Stimulated activated CD4-positive, alpha-beta T cell treated with anti-CD3 and anti-CD28 coated beads, Interleukin-4, amount 100 ng/mL, for 1 hour (primary cell): Measurements from ENCODE around the gene CLTCL1.
"Not testable (repeated sequence)": the region's sequence is repeated elsewhere in the genome, so short reads cannot be mapped to it uniquely, and the experiment has no call there.

Source experiments
- DNase-seq: peaks from one replicate; pipeline ENCODE4 v3.0.0-alpha.2; 2020

CLTCL1 gene

GRCh38 chr22:19215360-19215759, 76.2 kb downstream of the CLTCL1 start:
- DNase-seq: no peak

- DNase-seq: no peak
These were observed 77.4 kb downstream of the CLTCL1 start for GRCh38 chr22:19214078-19214473.

- DNase-seq: no peak
These were observed 78.0 kb downstream of the CLTCL1 start for GRCh38 chr22:19213442-19214077.

GRCh38 chr22:19213001-19213400, 78.5 kb downstream of the CLTCL1 start:
- DNase-seq: no peak

GRCh38 chr22:19212302-19212870, 79.1 kb downstream of the CLTCL1 start:
- DNase-seq: no peak

GRCh38 chr22:19210188-19210587, 81.3 kb downstream of the CLTCL1 start:
- no peak for DNase-seq

GRCh38 chr22:19208287-19208847, 83.2 kb downstream of the CLTCL1 start:
- DNase-seq: no peak

- no peak for DNase-seq
These were observed 83.6 kb downstream of the CLTCL1 start for GRCh38 chr22:19207884-19208283.

GRCh38 chr22:19207401-19207808, 84.1 kb downstream of the CLTCL1 start:
- DNase-seq: no peak

- DNase-seq: no peak
These were observed 85.2 kb downstream of the CLTCL1 start for GRCh38 chr22:19206287-19206686.

- no peak for DNase-seq
These were observed 86.9 kb downstream of the CLTCL1 start for GRCh38 chr22:19204640-19205039.

- DNase-seq: no peak
These were observed 87.7 kb downstream of the CLTCL1 start for GRCh38 chr22:19203834-19204233.

GRCh38 chr22:19202799-19203186, 88.7 kb downstream of the CLTCL1 start:
- not testable (repeated sequence) for DNase-seq

GRCh38 chr22:19201869-19202798, 89.4 kb downstream of the CLTCL1 start:
- DNase-seq: no peak

GRCh38 chr22:19201130-19201868, 90.2 kb downstream of the CLTCL1 start:
- DNase-seq: no peak

- no peak for DNase-seq
These were observed 92.0 kb downstream of the CLTCL1 start for GRCh38 chr22:19199479-19199878.

- no peak for DNase-seq
These were observed 93.3 kb downstream of the CLTCL1 start for GRCh38 chr22:19197997-19198865.

- no peak for DNase-seq
These were observed 94.5 kb downstream of the CLTCL1 start for GRCh38 chr22:19196841-19197612.

- no peak for DNase-seq
These were observed 95.5 kb downstream of the CLTCL1 start for GRCh38 chr22:19195796-19196731.
